Stimulated activated CD4-positive, alpha-beta T cell treated with anti-CD3 and anti-CD28 coated beads, TNF-alpha, amount 100 ng/mL, for 24 hours (primary cell): Measurements from ENCODE around the gene AQP6.

ENCODE experiments used
- DNase-seq, 3 experiments: peaks; one replicate each; pipeline ENCODE4 v3.0.0-alpha.2; 2020; ENCODE audit warnings: low read depth in 3 of 3

AQP6 gene

GRCh38 chr12:49942921-49943624 is 29.7 kb upstream of the AQP6 start:
- no peak for DNase-seq

- DNase-seq = no peak
Measured at GRCh38 chr12:49943625-49943960, 29.2 kb upstream of the AQP6 start.

GRCh38 chr12:49944046-49944445 is 28.7 kb upstream of the AQP6 start:
- DNase-seq = no peak

GRCh38 chr12:49944718-49945117 is 28.0 kb upstream of the AQP6 start:
- DNase-seq = no peak

- peak; percentile 75 to 92 (median 77) for DNase-seq
Measured at GRCh38 chr12:49945394-49946080, 27.2 kb upstream of the AQP6 start.

GRCh38 chr12:49946086-49946485 is 26.7 kb upstream of the AQP6 start:
- no peak for DNase-seq

- no peak for DNase-seq
Measured at GRCh38 chr12:49946497-49946896, 26.2 kb upstream of the AQP6 start.

GRCh38 chr12:49947593-49948226 is 25.0 kb upstream of the AQP6 start:
- DNase-seq = no peak

GRCh38 chr12:49948866-49949845 is 23.6 kb upstream of the AQP6 start:
- DNase-seq = no peak

GRCh38 chr12:49949866-49950265 is 22.9 kb upstream of the AQP6 start:
- no peak for DNase-seq

GRCh38 chr12:49950273-49951251 is 22.2 kb upstream of the AQP6 start, which contains the start of gene AQP2:
Gene AQP2, plus strand, starts transcription at chr12:49950737. Its CDS starts 94 bp downstream, at chr12:49950831.
- DNase-seq = no peak

GRCh38 chr12:49951411-49952240 is 21.1 kb upstream of the AQP6 start:
- no peak for DNase-seq

GRCh38 chr12:49952391-49953055 is 20.2 kb upstream of the AQP6 start:
- no peak for DNase-seq

- DNase-seq = no peak
Measured at GRCh38 chr12:49953151-49953550, 19.6 kb upstream of the AQP6 start.

- no peak for DNase-seq
Measured at GRCh38 chr12:49953961-49954846, 18.5 kb upstream of the AQP6 start.

GRCh38 chr12:49954863-49955830 is 17.6 kb upstream of the AQP6 start:
- no peak for DNase-seq
